Activated naive CD4-positive, alpha-beta T cell (primary cell): ENCODE measurements around the gene IFNA14.
"Not testable (repeated sequence)": the region's sequence is repeated elsewhere in the genome, so short reads cannot be mapped to it uniquely, and the experiment has no call there.

Source experiments
- DNase-seq, 4 experiments: peaks; one replicate each; lab custom pipeline; 2025; lab: John Stamatoyannopoulos, UW

Gene IFNA14

DNA sequence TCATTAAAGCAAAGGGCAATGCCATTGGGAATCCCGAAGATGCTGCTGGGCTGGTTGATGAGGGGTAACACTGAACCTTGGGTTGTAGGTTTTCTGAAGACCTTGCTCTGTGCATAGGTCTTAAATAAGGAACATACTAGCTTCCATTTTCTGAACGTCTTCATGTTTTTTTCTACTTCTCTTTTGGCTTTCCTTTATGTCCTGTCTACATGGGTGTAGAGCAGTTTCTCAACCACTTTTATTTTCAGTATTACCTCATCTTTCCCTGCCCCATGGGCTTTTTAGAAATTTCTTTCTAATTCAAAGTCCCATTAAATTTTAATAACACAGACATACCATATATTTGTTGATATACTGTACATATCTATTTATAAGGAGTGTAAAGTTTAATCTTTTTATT, at the start of gene IFNA14:
IFNA14 (minus strand) TSS at position 95 of the 400 bp plus-strand sequence; CDS start at position 25, 70 bp downstream.
- no peak for DNase-seq

DNA sequence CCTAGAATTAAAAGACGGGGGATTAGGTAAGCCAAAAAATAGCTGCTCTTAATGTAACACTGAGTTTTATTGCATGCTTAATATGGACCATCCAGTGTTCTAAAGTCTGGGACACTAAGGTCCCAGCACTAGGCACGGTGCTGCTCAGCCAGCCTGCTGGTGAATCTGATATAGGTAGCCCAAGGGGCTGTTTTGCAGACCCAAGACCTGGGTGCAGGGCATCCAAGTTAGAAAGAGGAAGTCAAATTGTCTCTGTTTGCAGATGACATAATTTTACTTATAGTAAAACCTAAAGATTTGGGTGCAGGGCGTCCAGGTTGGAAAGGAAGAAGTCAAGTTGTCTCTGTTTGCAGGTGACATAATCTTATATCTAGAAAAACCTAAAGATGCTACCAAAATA, 47.5 kb upstream of the IFNA14 start:
- no peak for DNase-seq

DNA sequence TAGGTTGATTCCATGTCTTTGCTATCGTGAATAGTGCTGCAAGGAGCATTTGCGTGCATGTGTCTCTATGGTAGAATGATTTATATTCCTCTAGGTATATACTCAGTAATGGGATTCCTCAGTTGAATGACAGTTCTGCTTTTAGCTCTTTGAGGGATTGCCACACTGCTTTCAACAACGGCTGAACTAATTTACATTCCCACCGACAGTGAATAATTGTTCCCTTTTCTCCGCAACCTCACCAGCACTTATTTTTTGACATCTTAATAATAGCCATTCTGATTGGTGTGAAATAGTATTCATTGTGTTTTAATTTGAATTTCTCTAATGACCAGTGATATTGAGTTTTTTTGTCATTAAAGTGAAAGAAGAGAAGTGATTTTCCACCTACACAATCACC, 46.9 kb upstream of the IFNA14 start:
- no peak for DNase-seq

DNA sequence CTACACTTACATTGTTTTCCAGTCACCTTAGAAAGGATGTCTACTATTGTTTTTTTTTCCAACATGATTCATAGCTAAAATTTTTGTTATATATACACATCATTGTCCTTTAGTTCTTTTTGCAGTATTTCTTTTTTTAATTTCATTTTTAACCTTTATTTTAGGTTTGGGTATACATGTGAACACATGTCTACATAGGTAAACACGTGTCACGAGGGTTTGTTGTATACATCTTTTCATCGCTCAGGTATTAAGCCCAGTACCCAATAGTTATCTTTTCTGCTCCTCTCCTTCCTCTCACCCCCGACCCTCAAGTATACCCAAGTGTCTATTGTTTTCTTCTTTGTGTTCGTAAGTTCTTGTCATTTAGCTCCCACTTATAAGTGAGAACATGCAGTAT, 46.3 kb upstream of the IFNA14 start:
- DNase-seq: no peak

DNA sequence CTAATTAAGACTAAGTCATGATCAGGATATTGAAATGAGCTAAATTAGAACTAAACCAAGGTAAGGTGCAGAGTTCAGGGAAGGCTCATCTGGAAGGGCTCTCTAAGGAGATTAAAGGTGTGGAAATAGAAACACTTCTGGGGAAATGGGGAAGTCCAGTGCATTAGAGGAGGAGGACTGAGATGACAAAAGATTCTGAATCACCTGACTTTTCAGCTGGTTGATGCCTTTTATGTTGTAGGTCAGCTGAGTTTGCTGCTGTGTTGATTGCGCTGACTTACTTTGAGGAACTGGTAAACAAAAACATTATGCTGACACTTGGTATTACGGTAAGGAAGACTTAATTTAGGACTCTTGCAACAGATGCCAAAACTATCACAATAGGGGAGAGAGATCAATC, 41.5 kb upstream of the IFNA14 start:
- DNase-seq: no peak

DNA sequence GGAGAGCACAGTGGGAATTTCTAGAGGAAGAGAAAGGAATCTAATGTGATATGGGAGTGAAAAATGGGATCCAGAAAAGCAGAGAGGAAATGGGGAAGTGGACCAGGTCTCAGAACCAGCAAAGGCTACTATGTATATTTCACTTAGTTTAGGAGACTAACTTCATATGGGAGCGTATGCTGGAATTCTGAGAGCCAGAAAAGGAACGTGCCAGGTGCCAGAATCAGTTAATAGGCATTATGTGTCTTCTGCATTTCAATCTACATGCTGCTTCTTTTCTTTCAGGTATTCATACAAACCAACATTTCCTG, 28.5 kb upstream of the IFNA14 start:
- no peak for DNase-seq

DNA sequence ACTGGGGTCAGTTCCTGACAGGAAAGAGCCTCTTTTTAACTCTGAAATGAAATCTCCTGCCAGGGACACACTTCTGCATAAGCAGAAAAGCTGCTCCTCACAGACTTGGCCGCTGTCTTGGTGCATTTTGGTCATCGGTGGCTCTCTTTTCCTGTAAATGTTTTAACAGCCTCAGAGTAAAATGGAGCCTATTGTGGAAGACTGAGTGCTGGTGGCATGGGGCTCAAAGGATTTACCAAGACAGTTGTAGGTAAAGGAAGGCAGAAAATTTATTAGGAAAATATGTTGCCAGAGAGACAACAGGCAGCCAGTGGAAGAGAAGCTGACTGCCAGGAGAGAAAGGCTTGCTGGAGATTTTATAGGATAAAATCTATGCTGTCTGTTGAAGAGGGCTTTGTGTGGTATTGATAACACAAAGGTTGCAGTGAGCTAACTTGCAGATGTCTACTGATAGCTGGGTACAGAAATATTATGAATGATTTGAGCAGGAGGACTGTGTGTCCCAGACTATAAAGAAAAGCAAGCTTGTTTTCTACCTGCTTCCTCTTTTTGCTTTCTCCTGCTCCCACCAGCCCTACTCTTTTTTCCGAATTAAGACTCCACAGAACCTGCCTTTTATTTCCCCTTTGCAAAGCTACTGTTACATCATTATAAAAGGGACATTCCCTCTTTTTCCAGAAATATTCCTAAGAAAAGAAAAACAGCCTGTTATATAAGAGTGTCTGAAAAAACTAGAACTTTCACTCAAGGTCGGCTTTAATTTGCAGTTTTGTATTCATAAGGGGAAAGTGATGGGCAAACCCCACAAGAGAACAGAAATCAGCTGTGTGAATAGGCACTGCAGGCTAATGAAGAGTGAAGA, 27.9 kb upstream of the IFNA14 start:
- no peak for DNase-seq

DNA sequence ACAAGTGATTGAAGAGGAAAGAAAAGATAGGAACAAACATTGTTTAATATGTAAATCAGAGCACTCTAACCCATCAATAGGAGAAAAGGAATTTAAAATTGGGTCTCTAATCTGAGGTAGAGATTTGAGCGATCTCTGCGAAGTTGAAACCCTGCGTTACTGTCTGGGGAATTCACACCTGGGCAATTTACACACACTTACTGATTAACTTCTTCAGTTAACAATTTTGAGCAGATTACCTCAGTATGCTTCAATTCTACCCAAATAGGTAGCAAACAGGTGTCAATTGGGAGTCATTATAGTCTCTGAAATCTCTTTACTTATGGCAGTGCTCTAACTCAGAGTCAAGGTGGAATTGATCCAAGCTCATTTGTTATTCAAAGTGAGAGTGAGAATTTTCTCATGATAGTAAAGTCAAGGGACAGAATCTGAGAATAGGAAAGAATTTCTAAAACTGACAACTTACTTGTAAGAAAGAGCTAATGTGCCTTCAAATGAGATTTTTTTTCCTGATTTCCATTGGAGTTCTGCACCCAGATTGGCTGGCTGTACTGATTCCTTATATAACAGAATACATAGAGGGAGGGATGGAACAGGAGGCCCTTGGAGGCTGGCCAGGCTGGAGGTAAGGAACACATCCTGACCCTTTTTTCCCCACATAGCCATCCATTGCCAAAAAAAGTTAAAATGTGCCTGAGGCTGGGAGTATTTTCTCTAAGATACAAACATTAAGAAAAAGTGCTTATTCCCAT, 27.1 kb upstream of the IFNA14 start:
- DNase-seq: no peak

DNA sequence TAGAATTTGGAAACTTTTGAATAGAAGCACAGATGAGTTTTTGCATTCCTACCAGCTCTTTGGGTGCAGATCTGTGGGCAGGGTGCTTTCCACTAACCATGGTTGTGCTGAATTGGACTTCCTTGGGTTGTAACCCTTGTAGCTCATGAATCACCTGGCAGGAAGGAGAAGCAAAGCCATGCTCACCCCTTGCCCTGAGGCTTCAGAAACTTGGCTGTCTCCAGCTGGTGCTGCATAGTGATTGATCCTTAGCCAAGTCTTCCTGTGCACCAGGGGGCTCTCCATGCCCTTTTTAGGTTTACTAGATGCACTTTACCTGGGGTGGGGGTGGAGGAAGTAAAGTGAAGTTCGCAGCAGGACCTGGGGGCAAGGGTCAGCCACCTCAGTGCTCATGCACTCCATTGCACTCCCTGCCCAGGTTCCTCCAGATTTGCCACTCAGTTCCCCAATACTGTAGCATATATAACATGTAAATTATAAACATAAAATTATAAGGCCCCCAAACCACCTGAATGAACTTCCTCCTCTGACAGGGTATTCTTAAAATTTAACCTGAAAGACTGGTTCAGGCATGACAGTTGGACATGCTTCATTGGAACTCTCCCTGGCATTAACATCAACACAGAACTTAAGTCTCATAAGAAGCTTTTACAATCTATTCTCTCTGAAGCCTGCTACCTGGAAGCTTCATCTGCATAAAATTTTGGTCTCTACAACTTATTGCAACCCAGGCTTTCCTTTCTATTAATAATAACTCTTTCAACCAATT, 25.8 kb upstream of the IFNA14 start:
- DNase-seq: no peak

DNA sequence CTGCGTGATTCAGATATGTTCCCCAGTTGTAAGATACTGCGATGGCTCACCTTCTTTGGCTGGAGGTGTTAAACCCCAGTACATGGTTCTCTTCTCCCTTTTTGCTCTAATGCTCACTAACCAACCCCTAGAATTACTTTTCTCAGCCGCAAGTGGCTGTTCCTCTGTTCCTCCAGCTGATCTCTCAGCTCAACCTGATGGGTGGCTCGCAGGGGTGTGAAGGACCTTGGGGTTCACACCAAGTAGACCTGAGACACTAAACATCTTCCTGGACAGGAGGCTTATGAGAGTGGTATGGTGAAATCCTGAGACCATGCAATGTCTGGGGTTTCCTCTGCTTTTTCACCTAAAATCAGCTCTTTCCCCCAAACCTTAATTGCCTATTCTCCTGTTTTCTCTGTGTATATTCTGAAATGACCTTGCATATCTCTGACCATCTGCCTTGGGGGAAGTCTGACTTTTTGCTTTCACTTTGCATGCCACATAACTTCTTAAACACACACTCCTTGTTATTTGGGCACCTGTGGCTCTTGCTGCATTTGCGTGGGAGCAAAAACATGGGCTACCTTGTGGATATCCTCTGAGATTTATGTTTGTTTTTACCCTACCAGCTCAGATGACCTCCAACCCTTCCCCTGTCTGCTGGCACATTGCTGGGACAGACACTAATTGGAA, 15.9 kb upstream of the IFNA14 start:
- DNase-seq: no peak

DNA sequence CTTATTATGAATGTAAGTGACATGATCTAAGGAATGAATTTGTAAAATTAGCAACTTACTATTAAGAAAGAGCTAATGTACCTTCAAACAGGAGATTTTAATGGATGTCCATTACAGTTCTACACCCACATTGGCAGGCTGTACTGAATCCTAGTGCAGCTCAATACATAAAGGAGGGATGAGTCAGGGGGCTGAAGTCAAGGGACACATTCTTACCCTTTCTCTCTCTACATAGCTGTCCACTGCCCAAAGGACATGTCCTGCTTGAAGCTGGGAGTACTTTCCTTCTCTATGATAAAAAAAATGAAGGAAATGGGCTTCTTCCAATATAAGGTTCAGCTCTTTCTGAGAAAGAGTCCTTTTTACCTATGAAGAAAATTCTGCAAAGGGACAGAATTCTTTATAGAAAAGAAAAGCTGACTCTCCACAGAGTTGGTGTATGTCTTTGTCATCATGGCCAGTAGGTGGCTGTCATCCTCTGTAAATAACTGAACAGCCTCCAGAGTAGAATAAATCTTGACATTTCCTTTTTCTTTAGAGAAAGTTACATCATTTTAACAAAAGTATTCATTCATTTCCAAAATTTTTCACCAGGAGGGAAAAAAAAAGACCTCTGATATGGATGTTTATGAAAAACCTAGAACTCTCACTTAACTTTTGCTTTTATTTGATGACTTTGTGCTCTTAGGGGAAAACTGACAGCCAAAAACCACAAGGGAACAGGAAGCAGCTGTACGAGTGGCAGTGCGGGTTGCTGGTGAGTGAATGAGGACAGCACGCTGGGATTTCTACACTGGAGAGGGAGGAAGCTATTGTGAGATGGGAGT, 13.1 kb upstream of the IFNA14 start:
- DNase-seq: no peak

DNA sequence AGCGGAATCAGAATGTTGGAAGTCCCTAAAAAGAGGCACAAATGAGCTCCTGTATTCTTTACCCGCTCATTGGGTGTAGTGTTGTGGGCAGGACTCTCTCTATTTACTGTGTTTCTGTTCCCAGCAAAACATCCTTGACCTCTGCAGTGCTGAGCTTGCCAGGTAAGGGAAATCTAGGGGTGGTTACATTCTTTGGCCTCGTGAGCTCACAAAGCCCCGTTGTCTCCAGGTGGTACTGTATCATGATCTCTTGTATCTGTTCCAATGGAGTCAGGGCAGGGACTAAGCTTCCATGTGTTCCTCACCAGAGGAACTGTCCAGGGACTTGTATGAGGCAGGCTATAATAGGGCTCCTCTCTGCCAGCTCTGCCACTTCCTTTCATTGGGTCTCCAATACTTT, 11.8 kb upstream of the IFNA14 start:
- no peak for DNase-seq

DNA sequence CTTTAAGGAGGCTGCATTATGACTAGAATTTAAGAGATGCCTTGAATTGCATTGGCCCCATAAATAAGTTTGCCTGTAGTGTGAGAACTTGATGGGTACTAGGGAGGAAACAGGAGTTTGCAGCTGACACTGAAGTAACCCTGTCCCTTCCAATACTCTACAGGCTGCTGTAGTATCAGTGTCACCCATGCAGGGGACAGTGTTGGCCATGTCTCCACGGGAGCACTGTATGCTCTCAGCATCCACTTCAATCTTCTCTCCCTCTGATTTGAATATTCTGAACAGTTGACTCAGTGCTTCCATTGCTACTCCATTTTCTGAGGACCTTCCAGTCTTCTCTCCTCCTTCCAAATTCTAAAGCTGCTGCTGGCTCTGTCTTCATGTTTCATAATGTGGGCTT, 11.4 kb upstream of the IFNA14 start:
- no peak for DNase-seq

DNA sequence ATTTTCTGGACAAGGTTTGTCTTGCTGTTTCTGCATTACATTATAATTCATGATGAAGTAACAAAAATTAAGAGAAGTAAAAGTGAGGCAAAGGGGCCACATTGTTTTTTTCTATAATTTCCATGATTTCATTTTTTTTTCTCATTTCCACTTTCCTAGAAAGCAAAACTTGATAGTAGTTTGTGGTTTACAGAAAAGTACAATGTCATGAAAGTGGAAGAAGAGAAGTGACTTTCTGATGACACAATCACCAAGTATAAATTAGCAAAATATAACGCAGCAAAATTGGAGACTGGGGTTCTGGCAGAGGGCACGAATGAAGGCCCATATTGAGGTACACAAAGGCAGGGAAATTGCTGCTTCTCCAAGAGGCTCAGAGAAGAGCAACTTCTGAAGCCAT, 5.0 kb upstream of the IFNA14 start:
- DNase-seq: no peak

DNA sequence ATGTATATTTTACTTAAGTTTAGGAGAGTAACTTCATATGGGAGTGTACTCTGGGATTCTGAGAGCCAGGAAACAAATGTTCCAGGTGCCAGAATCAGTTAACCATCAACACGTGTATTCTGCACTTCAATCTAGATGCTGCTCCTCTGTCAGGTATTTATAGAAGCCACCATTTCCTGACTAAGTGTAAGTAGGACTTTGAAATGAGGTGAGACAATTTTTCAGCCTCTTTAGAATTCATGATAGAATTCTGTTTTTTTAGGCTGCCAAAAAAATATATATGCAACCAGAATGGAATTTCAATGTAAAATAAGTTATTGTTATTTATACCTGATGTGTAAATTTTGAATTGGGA, 3.5 kb downstream of the IFNA14 start:
- DNase-seq: not testable (repeated sequence)

DNA sequence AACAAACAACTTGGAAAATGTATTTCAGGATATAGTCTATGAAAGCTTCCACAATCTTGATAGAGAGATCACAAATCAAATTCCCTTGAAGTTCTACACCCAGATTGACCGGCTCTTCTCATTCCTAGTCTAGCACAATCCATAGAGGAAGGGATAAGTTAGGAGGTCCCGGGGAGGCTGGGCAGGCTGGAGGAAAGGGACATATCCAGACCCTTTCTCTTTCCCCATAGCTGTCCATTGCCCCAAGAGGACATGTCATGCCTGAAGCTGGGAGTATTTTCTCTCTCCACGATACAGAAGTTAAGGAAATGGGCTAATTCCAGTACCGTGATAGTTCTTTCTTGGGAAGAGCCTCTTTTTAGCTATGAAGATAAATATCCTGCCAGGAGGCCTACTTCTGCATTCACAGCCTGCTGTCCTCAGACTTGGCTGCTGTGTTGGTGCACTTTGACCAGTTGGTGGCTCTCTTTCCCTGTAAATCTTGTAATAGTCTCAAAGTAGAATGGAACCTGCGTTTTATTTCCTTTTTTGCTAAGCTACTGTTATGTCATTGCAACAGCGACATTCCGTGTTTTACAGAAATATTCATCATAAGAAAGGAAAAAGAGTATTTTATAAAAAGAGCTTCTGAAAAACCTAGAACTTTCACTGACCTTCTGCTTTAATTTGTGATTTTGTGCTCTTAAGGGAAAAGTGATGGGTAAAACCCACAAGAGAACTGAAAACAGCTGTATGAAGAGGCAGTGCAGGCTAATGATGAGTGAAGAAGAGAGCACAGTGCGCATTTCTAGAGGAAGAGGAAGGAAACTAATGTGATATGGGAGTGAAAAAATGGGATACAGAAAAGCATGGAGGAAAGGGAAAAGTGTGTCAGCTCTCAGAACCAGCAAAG, 4.1 kb downstream of the IFNA14 start:
- not testable (repeated sequence) for DNase-seq

DNA sequence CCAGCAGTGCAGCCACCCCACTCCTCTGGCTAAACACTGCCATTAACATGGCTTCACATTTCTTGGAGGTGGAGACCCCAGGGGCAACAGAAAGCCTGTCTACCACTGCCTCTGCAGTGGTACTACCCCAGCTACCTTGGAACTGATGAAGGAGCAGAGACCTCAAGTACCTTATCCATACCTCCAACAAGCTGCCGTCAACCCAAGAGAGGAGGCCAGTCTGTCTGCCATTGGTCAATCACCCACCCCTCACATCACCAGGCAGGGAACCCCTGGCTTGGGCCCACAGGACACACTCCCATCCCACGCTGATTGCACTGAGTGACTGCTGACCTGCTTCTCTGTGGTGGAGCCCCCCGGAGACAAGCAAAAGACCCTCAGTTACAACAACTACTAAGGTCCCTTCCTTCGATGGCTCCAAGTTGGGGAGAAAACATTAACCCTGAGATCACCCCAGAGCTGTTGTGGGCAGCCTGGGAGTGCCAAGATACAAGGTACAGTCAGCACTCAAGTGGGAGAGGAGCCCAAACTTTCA, 5.6 kb downstream of the IFNA14 start:
- DNase-seq: no peak

DNA sequence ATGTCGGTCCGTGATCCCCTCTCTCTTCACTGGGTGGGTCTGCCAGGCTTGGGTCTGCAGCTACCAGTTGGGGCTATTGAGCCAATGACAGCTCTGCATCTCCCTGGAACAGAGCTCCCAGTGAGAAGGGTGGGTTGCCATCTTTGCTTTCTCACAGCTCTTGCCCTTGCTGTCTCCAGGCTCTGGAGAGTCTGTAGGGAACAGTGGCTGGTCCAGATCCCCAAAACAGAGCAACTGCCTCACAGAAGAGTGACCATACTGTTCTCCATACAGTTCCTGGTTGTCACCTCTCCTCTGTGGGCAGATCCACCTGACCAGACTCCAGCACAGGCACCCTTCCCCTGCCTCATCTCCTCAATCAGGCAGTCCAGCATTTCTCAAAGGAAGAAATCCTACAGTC, 6.5 kb downstream of the IFNA14 start:
- DNase-seq: no peak

DNA sequence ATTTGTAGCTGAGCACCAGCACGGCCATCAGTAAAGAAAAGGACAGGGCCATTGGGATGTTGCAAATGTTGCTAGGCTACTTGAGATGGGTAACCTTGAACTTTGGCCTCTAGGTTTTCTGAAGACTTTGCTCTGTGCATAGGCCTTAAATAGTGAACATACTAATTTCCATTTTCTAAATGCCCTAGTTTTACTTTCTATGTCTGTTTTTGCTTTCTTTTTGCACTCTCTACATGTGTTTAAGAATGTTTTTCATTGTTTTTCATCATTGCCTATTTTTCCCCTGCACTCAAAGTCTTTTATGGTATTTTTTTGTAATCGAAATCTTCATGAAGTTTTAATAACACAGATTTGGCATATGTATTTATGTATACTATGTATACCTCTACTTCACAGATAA, 11.7 kb downstream of the IFNA14 start, which contains the start of gene IFNA17:
IFNA17 (minus strand) TSS at position 101 of the 400 bp plus-strand sequence; CDS start at position 52, 49 bp downstream.
- DNase-seq: no peak

DNA sequence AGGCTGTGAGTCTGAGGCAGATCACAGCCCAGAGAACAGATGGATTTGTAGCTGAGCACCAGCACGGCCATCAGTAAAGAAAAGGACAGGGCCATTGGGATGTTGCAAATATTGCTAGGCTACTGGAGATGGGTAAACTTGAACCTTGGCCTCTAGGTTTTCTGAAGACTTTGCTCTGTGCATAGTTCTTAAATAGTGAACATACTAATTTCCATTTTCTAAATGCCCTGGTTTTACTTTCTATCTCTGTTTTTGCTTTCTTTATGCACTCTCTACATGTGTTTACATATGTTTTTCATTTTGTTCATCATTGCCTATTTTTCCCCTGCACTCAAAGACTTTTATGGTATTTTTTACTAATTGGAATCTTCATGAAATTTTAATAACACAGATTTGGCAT, 22.6 kb downstream of the IFNA14 start, which contains the start of gene IFNA16:
IFNA16 (minus strand) TSS at position 101 of the 400 bp plus-strand sequence; CDS start at position 95, 6 bp downstream.
- not testable (repeated sequence) for DNase-seq
